IPS-18a (cell line): ENCODE measurements around the gene CCDC157.
"Not testable (repeated sequence)": the region's sequence is repeated elsewhere in the genome, so short reads cannot be mapped to it uniquely, and the experiment has no call there.

Experiments used
- H3K27ac ChIP-seq: one replicate; pipeline ENCODE4 v1.5.1; 2013; ENCODE audit warnings: low read length
- H3K27me3 ChIP-seq: one replicate; pipeline ENCODE4 v1.6.1; 2013; ENCODE audit warnings: mild to moderate bottlenecking, low read length; ENCODE audit not compliant: control insufficient read depth, insufficient read depth
- H3K36me3 ChIP-seq: one replicate; pipeline ENCODE4 v1.6.1; 2013; ENCODE audit warnings: low read depth, low read length; ENCODE audit not compliant: control insufficient read depth
- H3K4me1 ChIP-seq: one replicate; pipeline ENCODE4 v1.6.1; 2013; ENCODE audit warnings: low read depth, low read length; ENCODE audit not compliant: control insufficient read depth
- H3K4me3 ChIP-seq: one replicate; pipeline ENCODE4 v1.5.1; 2013; ENCODE audit warnings: low read length
- H3K9ac ChIP-seq: one replicate; pipeline ENCODE4 v1.6.1; 2013; ENCODE audit warnings: mild to moderate bottlenecking, low read length, moderate library complexity
- H3K9me3 ChIP-seq: one replicate; pipeline ENCODE4 v1.6.1; 2013; ENCODE audit warnings: low read depth, low read length; ENCODE audit not compliant: control insufficient read depth

The CCDC157 gene

GRCh38 chr22:30328466-30329049 is 28.2 kb upstream of the CCDC157 start:
- no peak overlapping the region for H3K27ac ChIP-seq
- H3K4me3 ChIP-seq = no peak overlapping the region
- no peaks in the 10 kb centered on the region for H3K9me3 ChIP-seq

GRCh38 chr22:30332551-30332950 is 24.3 kb upstream of the CCDC157 start:
- Histone ChIP-seq H3K4me3 (no peak overlapping the region), H3K27ac (no peak overlapping the region), H3K9ac (no peak overlapping the region), H3K9me3 (no peaks in the 10 kb centered on the region), H3K4me1 (peaks cover 5% of the 10 kb centered on the region), H3K36me3 (peaks cover 59% of the 10 kb centered on the region), H3K27me3 (no peaks in the 10 kb centered on the region)

More at GRCh38 chr22:30328466-30329049, 28.2 kb upstream of the CCDC157 start:
- H3K9ac ChIP-seq = no peak overlapping the region
- peaks cover 13% of the 10 kb centered on the region for H3K4me1 ChIP-seq
- peaks cover 19% of the 10 kb centered on the region for H3K36me3 ChIP-seq
- no peaks in the 10 kb centered on the region for H3K27me3 ChIP-seq

GRCh38 chr22:30332994-30333706 is 23.7 kb upstream of the CCDC157 start:
- Histone ChIP-seq H3K9me3 (no peaks in the 10 kb centered on the region), H3K36me3 (peaks cover 64% of the 10 kb centered on the region), H3K27ac (no peak overlapping the region), H3K4me1 (no peaks in the 10 kb centered on the region), H3K4me3 (no peak overlapping the region), H3K27me3 (no peaks in the 10 kb centered on the region), H3K9ac (no peak overlapping the region)

GRCh38 chr22:30333707-30334087 is 23.1 kb upstream of the CCDC157 start:
- H3K36me3 ChIP-seq = peaks cover 69% of the 10 kb centered on the region
- no peak overlapping the region for H3K4me3 ChIP-seq
- H3K9ac ChIP-seq = no peak overlapping the region
- no peaks in the 10 kb centered on the region for H3K9me3 ChIP-seq
- no peaks in the 10 kb centered on the region for H3K27me3 ChIP-seq
- no peak overlapping the region for H3K27ac ChIP-seq
- H3K4me1 ChIP-seq = no peaks in the 10 kb centered on the region

GRCh38 chr22:30334646-30335045 is 22.2 kb upstream of the CCDC157 start:
- Histone ChIP-seq H3K9ac (no peak overlapping the region), H3K27me3 (no peaks in the 10 kb centered on the region), H3K27ac (no peak overlapping the region), H3K4me3 (no peak overlapping the region), H3K9me3 (no peaks in the 10 kb centered on the region), H3K4me1 (no peaks in the 10 kb centered on the region), H3K36me3 (peaks cover 78% of the 10 kb centered on the region)

GRCh38 chr22:30335236-30335635 is 21.6 kb upstream of the CCDC157 start:
- Histone ChIP-seq H3K27ac (no peak overlapping the region), H3K9me3 (no peaks in the 10 kb centered on the region), H3K27me3 (no peaks in the 10 kb centered on the region), H3K36me3 (peaks cover 84% of the 10 kb centered on the region), H3K4me3 (no peak overlapping the region), H3K9ac (no peak overlapping the region), H3K4me1 (no peaks in the 10 kb centered on the region)

- Histone ChIP-seq H3K9ac (no peak overlapping the region), H3K27ac (no peak overlapping the region), H3K9me3 (no peaks in the 10 kb centered on the region), H3K4me1 (no peaks in the 10 kb centered on the region), H3K36me3 (peaks cover 96% of the 10 kb centered on the region), H3K27me3 (no peaks in the 10 kb centered on the region), H3K4me3 (no peak overlapping the region)
Measured at GRCh38 chr22:30336752-30337460, 19.9 kb upstream of the CCDC157 start.

- Histone ChIP-seq H3K27ac (no peak overlapping the region), H3K9ac (no peak overlapping the region), H3K4me1 (no peaks in the 10 kb centered on the region), H3K4me3 (no peak overlapping the region), H3K36me3 (peaks cover 98% of the 10 kb centered on the region), H3K27me3 (no peaks in the 10 kb centered on the region), H3K9me3 (no peaks in the 10 kb centered on the region)
Measured at GRCh38 chr22:30337461-30337778, 19.4 kb upstream of the CCDC157 start.

- H3K4me3 ChIP-seq, H3K9me3 ChIP-seq, H3K9ac ChIP-seq, H3K27ac ChIP-seq, H3K27me3 ChIP-seq, H3K4me1 ChIP-seq: not testable (repeated sequence)
- peaks cover 98% of the 10 kb centered on the region for H3K36me3 ChIP-seq
Measured at GRCh38 chr22:30338341-30338740, 18.5 kb upstream of the CCDC157 start.

- H3K9me3 ChIP-seq = no peaks in the 10 kb centered on the region
- no peaks in the 10 kb centered on the region for H3K4me1 ChIP-seq
- H3K36me3 ChIP-seq = peaks cover 98% of the 10 kb centered on the region
Measured at GRCh38 chr22:30338802-30339201, 18.0 kb upstream of the CCDC157 start.

GRCh38 chr22:30340911-30341685 is 15.7 kb upstream of the CCDC157 start:
- Histone ChIP-seq H3K36me3 (peaks cover 98% of the 10 kb centered on the region), H3K9me3 (no peaks in the 10 kb centered on the region), H3K4me1 (no peaks in the 10 kb centered on the region), H3K4me3 (no peak overlapping the region), H3K27me3 (no peaks in the 10 kb centered on the region), H3K9ac (no peak overlapping the region), H3K27ac (no peak overlapping the region)

More at GRCh38 chr22:30338802-30339201, 18.0 kb upstream of the CCDC157 start:
- no peak overlapping the region for H3K9ac ChIP-seq
- no peak overlapping the region for H3K27ac ChIP-seq
- H3K27me3 ChIP-seq = no peaks in the 10 kb centered on the region
- H3K4me3 ChIP-seq = no peak overlapping the region
